ENCODE results near the gene CRAMP1.

CRAMP1 gene

GRCh38 chr16:1661826-1662225 lies 49.7 kb downstream of the CRAMP1 start:
- H3K4me3 ChIP-seq (ENCODE audit: low read depth, low read length) = no peak overlapping the region
- DNase-seq (ENCODE audit: low read depth) = no peak
- no peak for TF ChIP-seq CTCF (conservative IDR thresholded peaks at IDR 0.05; ENCODE audit: low read depth, low read length)

GRCh38 chr16:1662543-1662942 lies 50.4 kb downstream of the CRAMP1 start:
- TF ChIP-seq CTCF (conservative IDR thresholded peaks at IDR 0.05; ENCODE audit: low read depth, low read length) = no peak
- H3K4me3 ChIP-seq (ENCODE audit: low read depth, low read length) = no peak overlapping the region
- no peak for DNase-seq (ENCODE audit: low read depth)

DNA sequence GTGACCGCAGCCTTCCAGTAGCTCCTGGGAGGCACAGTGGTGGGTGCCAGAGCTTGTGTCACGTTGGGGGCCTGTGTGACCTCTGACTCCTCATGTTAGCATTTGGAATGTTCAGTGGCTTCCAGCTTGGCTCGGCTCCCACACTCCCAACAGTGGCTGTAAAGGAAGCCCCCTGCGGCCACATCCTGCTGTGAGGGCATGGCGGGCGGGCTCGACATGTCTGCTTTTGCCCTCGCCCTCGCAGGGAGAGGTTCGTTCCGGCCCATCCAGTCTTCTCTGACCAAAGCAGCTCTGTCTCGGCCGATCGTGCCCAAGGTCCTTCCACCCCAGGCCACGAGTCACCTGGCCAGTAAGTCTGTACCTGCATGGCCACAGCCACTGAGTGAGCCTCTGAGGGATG lies 53.7 kb downstream of the CRAMP1 start:
- H3K4me3 ChIP-seq (ENCODE audit: low read depth, low read length) = no peak overlapping the region
- TF ChIP-seq CTCF (conservative IDR thresholded peaks at IDR 0.05; ENCODE audit: low read depth, low read length) = no peak
- no peak for DNase-seq (ENCODE audit: low read depth)

DNA sequence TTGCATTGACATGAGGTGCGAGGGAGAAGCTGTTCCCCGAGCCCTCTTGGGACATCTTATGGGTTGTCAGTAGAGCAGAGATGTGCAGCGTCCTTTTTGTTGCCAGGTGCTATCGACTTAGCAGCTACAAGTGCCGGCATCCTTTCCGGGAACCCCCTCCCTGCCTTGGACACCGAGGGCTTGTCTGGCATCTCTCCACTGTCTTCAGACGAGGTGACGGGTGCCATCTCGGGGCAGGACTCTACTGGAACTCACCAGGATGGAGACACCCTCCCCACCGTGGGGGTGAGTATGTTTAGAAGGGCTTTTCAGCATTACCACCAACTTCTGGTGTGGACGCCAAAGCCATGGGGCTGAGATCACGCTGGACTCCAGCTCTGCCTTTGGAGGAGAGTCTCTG lies 54.2 kb downstream of the CRAMP1 start:
- TF ChIP-seq CTCF (conservative IDR thresholded peaks at IDR 0.05; ENCODE audit: low read depth, low read length) = no peak
- H3K4me3 ChIP-seq (ENCODE audit: low read depth, low read length) = no peak overlapping the region
- no peak for DNase-seq (ENCODE audit: low read depth)

DNA sequence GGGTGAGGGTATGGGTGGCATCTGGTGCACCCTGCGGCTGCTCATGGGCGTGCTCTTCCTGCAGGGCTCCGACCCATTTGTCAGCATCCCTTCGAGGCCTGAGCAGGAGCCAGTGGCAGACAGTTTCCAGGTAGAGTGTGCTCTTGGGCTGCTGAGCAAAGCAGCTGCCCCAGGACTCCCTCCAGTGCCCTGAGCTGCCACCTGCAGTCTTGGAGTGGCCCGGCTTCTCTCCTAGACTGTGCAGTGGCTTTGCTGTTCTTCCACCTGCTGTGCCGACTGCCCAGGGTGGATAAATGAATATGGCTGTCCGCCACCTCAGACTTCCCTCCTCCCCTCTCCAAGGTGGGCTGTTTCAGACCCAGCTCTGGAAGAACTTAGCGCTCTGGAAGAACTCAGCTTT lies 55.1 kb downstream of the CRAMP1 start:
- H3K4me3 ChIP-seq (ENCODE audit: low read depth, low read length) = no peak overlapping the region
- TF ChIP-seq CTCF (conservative IDR thresholded peaks at IDR 0.05; ENCODE audit: low read depth, low read length) = no peak
- no peak for DNase-seq (ENCODE audit: low read depth)

GRCh38 chr16:1667916-1668315 lies 55.8 kb downstream of the CRAMP1 start:
- no peak overlapping the region for H3K4me3 ChIP-seq (ENCODE audit: low read depth, low read length)
- no peak for DNase-seq (ENCODE audit: low read depth)
- no peak for TF ChIP-seq CTCF (conservative IDR thresholded peaks at IDR 0.05; ENCODE audit: low read depth, low read length)

DNA sequence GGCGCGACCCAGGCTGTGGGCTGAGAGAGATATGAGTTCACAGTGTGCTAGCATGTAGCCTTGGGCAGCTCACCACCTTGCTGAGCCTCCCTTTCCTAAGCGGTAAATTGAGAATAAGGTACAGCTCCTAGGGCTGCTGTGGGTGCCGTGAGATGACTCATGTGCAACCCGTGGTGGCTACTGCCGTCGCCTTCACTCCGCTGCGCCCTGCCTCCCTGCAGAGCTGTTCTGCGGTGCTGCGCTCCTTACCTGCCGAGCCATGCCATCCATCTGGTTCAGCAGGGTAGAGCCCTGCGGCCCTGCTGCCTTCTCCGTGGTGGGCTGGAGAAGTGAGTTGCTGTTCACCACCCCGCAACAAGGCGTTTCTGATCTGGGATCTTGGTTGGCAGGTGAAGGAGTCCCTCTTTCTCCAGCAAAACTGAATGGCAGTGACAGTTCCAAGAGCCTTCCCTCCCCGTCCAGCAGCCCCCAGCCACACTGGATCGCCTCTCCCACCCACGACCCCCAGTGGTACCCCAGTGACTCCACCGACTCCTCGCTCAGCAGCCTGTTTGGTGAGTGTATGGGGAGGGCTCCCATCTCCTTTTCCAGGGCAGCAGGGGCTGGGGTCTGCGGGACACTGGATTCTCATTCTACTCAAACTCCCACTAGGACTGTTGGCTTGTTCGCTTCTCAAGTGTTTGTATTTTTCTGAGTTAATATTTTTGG lies 56.6 kb downstream of the CRAMP1 start:
- H3K4me3 ChIP-seq (ENCODE audit: low read depth, low read length) = no peak overlapping the region
- TF ChIP-seq CTCF (conservative IDR thresholded peaks at IDR 0.05; ENCODE audit: low read depth, low read length) = no peak
- DNase-seq (ENCODE audit: low read depth) = no peak
